Brain pericyte (primary cell): ENCODE measurements around the gene SCYGR2.

ENCODE experiments used
- DNase-seq: peaks from one replicate; pipeline ENCODE4 v3.0.0-alpha.2; 2012; ENCODE audit warnings: low read depth, low spot score

Gene SCYGR2

DNA sequence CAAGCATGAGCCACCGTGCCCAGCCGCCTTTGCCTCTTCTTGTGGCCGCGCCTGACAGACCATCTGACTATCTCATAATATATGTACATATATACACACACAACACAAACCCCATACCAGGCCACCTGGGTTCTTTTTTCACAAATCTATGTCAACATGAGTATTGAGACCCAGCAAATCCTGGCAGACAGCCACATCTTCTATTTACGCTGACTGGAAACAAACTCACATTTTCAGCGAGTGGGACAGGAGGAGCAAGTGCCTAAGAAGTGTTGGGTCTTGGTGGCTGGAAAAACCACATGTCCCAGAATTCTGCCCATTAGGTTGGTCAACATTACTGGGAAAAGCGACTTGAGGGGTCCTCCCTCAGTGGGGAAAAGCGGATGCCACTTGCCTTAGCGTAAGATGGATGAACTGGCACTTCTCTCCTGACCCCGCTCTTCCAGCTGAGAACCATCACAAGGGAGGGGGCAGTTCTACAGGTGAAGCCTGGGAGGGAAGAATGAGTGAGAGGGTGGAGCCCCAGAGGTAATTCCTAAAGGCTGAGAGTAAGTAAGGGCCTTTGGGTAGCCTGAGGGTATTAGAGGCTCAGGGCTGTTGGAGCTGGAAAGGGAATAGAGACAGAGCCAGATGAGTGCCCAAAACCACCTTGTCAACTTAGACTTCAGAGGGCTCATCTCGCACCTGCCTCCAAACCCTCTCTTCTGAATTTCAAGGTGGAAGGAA is 14.0 kb downstream of the SCYGR2 start:
- DNase-seq: no peak

DNA sequence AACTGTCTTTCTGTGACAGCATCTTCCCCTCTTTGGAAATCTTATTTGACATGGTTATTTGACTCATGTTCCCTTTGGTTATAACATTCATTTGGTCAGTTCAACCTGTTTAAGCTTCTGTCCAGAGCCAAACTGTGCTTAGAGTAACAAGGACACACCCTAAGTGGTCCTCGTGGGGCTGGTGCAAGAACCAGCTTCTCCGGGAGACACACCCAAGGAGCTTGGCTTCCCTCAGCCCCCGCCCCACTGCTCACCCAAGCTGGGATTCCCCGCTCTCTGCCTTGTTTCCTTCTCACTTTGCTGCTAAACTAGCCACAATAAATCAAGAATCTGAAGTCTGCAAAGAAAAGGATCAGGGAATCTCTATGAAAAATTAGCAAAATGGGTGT is 14.6 kb downstream of the SCYGR2 start:
- DNase-seq: no peak

DNA sequence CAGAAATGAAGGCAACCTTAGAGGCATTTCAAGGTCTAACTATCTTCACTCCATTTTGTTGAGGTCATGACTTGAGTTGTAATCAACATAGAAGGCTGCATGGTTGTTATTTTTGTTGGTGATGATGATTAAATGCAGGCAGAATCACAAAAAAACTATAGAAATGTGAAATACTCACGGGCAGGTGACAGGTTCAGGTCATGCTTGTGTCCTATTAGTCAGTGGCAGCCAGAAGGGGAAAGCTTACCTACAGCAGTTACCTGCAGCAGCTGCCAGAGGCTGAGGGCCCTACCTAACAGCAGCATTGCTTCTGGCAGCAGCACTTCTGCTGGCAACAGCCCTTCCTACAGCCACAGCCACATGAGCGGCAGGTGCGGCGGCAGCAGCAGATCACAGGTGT is 15.6 kb downstream of the SCYGR2 start:
- DNase-seq: no peak

DNA sequence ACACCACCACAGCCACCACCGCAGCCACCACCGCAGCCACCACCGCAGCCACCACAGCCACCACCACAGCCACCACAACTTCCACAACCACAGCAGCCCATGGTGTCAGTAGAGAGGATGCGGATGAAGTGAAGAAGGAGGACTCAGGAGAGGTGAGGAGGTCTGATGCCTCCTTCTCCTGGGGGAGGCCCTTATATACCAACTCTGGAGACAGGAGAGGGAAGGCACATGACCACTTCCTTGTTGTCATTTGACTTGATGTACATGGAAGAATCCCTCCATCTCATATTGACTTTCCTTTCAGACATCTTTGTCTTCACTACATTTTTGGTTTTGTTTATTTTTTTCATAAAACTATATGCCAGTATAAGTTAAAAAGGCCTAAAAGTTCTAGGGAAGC is 16.0 kb downstream of the SCYGR2 start, which contains the start of gene SCYGR3:
TSS of gene SCYGR3 (minus strand) at position 101 of the 400 bp plus-strand sequence. CDS start at position 101, 0 bp downstream.
- no peak for DNase-seq

DNA sequence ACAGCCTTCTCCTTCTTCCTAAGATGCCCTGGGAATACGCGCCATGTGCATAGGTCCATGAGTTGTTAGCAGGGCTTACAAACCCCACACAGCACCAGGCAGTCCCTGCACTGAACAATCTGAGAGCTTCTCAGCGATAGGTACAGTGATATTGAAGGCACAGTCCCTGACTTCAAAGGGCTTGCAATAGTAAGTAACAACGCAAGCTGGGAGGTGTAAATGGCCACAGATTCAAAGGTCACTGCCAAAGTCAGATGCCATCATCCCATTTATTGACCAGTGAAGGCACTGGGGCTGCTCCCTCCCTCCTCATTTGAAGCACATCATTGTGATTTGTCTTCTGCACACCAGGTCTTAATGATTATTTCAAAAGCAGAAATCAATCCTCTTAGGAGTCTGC is 16.5 kb downstream of the SCYGR2 start:
- no peak for DNase-seq

DNA sequence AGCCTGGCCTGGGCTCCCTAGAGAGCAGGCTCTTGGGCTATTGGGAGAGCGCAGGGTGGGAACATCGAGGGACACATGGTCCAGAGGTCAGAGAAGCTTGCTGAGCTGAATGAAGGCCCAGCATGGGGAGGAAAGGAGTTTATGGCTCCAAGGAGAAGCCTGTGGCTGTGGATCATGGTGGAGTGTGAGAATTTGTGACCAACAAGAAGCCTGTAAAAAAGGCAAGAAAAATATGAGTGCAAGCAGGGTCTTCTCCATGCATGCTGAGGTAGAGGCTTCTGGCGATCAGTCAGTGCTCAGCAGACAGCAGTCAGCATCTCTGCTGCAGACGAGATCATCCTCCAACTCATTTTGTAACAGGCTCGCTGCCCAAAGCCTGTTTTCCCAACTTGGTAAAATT is 17.2 kb downstream of the SCYGR2 start:
- DNase-seq: no peak

DNA sequence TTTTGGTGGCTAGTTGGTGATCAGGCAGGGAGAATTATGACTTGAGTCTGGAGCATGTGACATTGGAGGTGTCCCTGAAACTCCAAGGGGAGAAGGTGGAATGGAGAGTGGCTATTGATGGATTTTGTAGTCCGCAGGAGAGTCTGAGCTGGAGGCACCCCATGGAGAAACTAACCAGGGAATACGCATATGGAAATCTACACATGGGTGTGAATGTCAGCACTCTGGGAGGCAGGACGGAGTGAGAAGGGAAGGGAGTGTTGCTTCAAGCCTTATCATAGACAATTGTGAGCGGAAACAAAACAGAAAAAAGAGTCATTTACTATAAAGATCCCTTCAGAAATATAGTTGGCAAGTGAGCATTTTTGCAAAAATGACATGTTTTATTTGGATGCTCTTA is 17.9 kb downstream of the SCYGR2 start:
- DNase-seq: no peak

DNA sequence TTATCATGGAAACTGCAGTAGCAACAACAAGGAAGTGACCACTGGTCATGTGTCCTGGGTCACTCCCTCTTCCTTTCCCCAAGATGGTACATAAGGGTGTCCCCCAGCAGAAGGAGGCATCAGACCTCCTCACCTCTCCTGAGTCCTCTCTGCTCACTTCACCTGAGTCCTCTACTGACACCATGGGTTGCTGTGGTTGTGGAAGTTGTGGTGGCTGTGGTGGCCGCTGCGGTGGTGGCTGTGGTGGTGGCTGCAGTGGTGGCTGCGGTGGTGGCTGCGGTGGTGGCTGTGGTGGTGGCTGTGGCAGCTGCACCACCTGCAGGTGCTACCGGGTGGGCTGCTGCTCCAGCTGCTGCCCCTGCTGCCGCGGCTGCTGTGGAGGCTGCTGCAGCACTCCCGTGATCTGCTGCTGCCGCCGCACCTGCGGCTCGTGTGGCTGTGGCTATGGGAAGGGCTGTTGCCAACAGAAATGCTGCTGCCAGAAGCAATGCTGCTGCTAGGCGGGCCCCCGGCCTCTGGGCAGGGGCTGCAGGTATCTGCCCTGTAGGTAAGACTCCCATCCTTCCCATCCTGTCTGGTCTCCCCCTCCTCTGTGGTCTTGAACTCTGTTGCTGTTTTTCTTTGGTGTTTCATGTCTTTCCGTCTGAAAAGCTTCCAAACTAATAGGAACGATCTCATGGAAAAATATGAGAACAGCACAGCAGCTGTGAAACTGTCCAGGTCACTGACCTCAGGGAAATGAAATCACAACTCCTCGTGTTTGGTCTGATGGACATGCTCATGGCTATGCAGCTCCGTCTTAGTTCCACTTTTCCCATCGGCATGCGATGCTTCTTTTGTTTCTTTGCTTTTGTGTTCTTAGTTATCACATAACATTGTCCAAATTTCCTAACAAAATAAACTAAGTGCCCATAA is 18.9 kb downstream of the SCYGR2 start, which contains the start of gene SCYGR4:
TSS of gene SCYGR4 (plus strand) at position 183 of the 915 bp plus-strand sequence. CDS start at position 183, 0 bp downstream.
- no peak for DNase-seq

DNA sequence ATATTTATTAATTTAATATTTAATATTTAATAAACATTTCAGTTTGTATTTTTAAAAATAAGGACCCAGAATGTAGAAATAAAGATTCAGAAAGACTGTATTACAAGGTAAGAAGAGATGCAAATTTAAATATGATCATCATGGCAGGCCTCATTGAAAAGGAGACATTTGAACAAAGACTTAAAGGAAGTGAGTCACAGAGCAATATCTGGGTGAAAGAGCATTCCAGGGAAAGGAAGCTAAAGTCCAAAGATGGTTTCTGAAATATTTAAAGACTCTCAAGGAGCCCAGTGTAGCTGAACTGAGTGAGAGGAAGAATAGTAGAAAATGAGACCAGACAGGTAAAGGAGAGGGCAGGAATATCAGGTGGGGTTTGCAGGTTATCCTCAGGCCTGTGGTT is 24.5 kb downstream of the SCYGR2 start:
- DNase-seq: no peak

DNA sequence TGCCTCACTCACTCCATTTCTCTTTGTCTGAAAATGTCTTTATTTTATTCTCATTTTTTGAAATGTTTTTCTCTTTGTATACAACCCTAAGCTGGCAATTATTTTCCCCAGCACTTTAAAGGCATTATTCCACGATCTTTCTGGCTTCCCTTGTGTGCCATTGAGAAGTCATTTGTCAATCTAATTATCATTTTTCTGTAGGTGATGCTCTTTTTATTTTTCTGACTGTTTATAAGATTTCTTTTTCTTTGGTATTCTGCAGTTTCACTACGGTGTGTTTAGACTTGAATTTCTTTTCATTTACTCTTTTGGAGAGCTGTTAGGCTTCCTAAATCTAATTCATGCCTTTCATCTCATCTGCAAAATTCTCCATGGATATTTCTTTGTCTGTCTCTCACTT is 26.7 kb downstream of the SCYGR2 start:
- DNase-seq: no peak

DNA sequence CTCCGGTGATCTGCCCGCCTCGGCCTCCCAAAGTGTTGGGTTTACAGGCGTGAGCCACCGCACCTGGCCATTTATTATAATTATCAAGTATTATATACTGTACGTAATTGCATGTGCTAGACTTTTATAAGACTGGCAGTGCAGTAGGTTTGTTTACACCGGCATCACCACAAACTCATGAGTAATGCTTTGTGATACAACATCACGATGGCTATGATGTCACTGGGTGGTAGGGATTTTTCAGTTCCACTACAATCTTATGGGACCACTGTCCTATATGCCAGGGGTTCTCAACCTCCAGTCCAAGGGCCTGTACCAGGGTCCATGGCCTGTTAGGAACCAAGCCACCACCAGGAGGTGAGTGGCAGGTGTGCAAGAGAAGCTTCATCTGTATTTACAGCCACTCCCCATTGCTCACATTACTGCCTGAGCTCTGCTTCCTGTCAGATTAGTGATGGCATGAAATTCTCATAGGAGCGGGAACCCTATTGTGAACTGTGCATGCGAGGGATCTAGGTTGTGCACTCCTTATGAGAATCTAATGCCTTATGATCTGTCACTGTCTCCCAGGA is 28.0 kb downstream of the SCYGR2 start:
- DNase-seq: no peak

DNA sequence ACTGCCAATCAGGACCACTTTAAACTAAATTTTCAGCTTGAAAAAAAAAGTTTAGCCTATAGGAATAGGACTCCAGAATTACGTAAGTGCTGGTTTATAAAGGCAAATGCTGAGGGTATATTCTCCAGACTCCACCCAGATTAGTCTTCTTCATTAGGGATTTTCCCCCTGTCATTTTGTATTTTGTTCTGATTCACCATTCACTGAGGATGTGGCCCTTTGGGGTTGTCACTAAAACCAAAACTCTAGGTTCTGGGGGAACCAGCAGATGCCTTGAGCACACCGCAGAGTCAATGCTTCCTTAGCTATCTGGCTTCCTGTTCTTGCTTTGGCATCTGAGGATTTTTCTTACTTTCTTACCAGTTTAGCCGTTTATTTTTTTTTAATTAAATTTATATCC is 29.1 kb downstream of the SCYGR2 start:
- no peak for DNase-seq

DNA sequence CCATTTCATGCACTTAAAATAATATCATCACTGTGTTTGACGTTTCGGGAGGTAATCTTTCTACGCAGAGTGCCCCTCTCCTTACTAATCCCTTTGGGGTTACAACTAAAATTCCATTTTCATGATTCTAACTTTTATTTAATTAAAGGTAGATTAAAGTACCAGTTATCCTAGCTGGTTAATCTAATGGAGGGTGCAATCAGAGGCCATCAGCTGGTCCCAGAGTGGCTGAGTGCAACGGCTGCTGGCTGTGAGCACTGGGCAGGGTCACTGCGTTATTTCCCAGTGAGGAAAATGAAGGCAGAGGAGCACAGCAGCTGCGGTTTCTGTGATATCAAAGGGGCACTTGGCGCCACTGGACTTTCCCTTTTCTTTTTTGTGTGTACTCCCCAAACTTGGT is 30.7 kb downstream of the SCYGR2 start:
- DNase-seq: no peak

DNA sequence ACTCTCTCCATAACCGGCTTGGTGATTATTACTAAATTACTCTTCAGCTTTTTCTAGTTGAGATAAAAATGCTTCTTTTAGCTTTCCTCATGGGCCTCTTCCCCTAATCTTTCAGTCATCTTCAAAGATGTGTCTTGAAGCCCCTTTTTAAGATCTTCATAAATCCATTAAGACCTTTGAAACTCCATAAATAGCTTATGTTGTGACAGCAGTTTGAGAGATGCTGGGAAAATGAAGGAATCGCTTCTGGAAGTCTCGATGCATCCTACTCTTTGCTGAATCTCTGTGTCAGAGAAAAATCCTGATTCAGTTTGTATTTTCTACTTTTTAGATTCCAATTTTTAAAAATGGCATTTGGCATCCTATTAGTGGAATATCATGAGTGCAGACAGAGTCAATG is 31.6 kb downstream of the SCYGR2 start:
- no peak for DNase-seq

DNA sequence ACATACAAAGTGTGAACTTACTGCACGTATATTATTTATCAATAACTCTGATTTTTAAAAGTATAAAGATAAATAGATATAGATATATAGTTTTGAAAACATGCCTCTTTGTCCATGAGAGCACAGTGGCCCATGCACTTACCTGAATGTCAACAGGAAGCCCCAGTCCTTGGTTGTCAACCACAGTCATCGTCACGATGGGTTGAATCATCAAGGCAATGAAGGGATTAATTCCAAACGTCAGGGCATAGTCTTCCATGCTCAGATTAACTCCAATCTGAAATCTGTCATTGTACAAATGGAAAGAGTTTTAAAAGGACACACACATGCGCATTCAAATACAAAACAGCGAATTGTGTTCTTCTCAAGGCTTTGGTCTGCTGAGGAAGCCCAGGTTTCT is 34.1 kb downstream of the SCYGR2 start:
- no peak for DNase-seq

DNA sequence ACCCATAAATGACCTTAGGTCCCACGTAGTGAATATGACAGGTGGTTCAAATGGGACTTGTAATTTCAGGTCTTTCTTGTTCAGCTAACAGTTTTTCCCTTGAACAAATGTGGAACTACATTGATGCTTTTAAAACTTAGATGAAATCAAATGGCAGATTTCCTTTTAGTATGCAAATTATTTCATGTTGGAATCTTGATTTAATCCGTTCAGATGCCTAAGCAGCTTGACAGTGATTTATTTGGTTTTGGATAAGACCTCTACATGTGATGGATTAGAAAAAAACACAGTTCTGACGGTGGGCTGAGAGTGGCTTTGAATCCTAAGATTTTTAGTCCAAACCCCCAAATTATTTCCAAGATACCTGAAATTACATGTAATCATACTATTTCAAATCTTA is 35.5 kb downstream of the SCYGR2 start:
- DNase-seq: no peak

DNA sequence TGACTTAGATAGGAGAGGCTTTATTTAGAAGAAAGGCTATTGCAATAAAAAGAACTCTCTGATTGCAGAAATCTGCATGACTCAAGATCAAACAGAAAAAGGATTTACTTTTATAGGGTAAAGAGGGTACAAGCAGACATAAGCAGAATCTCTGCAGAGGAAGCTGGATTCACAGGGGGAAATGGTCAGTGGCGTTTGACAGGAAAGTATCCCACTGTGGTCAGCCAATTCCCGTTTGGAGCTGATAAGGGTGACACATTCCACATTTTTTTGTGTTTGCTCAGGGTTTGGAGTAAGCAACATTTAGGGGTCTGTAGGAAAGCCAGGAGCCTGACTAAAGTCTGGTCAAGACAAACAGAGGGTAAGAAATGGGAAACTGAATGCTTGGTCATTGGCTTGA is 44.0 kb downstream of the SCYGR2 start:
- no peak for DNase-seq

DNA sequence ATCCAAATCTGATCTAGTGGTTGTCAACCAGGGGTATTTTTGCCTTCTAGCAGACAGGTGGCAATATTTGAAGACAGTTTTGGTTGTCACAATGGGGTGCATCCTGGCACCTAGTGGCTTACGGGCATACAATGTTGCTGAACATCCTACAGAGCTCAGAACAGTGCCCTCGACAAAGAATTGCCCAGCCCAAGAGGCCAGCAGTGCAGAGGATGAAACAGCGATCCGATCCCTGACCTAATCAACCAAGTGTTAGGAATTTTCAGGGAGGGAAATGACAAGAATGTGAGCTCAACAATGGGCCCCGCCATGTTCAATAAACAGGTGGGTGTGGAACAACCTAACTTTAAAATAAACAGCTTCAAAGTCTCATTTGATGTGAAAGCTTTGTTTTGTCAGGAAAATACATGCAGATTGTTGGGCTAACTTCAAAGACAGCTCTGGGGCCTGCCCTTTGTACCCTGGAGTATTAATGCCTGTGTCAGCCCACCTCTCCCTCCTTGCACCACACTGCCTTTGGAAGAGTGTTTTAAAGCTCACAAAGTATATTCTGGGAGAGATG is 45.4 kb downstream of the SCYGR2 start:
- no peak for DNase-seq
